Measurements from ENCODE around the gene SPAG16. TPM values are rescaled to one million over a fixed set of nuclear protein-coding genes. Genes with fewer than 3 reads are reported as not detected.

Gene SPAG16
- total RNA-seq, 1 donor from 2014 or later: 18.1 TPM

DNA sequence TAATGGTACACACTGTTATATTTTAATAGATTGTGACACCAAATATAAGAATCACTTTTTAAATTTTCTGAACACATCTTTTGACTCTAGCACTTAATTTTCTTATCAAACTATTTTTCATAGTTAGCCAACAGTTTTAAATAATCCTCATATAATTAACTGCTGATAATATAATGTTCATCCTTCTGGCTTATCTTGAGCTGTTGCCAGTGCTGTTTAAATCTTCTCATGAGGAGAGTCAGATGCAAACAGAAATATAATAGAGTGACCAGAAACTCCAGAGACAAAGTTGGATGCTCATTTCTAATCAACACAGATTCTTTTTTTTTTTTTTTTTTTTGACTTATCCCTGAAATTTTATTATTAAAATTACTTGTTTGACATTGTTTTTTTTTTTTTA, 282.6 kb downstream of the SPAG16 start:
- TF ChIP-seq, protein P1, sequence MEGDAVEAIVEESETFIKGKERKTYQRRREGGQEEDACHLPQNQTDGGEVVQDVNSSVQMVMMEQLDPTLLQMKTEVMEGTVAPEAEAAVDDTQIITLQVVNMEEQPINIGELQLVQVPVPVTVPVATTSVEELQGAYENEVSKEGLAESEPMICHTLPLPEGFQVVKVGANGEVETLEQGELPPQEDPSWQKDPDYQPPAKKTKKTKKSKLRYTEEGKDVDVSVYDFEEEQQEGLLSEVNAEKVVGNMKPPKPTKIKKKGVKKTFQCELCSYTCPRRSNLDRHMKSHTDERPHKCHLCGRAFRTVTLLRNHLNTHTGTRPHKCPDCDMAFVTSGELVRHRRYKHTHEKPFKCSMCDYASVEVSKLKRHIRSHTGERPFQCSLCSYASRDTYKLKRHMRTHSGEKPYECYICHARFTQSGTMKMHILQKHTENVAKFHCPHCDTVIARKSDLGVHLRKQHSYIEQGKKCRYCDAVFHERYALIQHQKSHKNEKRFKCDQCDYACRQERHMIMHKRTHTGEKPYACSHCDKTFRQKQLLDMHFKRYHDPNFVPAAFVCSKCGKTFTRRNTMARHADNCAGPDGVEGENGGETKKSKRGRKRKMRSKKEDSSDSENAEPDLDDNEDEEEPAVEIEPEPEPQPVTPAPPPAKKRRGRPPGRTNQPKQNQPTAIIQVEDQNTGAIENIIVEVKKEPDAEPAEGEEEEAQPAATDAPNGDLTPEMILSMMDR (IDR thresholded peaks at IDR 0.05; ENCODE audit: partially characterized antibody, unreplicated experiment): no peak
- H3K27ac Mint-ChIP-seq (ENCODE audit: unreplicated experiment): no peak overlapping the region
- no peaks in the 10 kb centered on the region for H3K27me3 Mint-ChIP-seq (ENCODE audit: unreplicated experiment)
- H3K4me1 Mint-ChIP-seq (ENCODE audit: low read depth, unreplicated experiment): no peaks in the 10 kb centered on the region
- H3K9me3 Mint-ChIP-seq (ENCODE audit: unreplicated experiment): no peaks in the 10 kb centered on the region
- H3K36me3 Mint-ChIP-seq (ENCODE audit: unreplicated experiment): no peaks in the 10 kb centered on the region
- DNase-seq: no peak
- H3K4me3 Mint-ChIP-seq (ENCODE audit: unreplicated experiment): no peak overlapping the region

DNA sequence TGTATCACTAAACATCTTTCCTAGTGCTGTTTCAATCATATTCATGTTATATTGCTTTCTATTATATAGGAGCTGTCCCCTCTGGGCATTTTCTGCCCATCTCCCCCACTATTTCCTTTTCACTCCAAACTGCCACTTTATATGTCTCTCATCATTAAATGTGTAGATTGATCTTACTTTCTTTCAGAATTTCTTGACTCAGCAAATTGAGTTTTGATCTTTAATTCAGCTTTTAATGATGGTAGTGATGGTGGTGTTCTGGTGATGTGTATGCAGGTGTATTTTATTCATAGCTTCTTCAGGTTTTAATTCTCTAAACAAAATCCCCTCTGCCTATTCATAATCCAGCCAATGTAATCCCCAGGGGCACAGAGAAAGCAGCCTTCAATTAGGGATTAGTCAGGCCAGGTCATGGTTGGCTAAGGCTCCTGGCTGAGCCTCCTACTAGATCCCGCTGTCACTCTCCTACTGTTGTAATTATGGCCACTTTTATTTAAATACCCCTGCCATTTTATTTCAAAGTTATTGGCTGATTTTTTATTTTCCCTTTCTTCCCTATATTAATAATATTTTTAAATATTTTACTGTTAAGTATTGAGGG, 325.4 kb downstream of the SPAG16 start:
- Mint-ChIP-seq H3K27me3 (ENCODE audit: unreplicated experiment) (no peaks in the 10 kb centered on the region), H3K36me3 (ENCODE audit: unreplicated experiment) (no peaks in the 10 kb centered on the region), H3K4me1 (ENCODE audit: low read depth, unreplicated experiment) (no peaks in the 10 kb centered on the region), H3K27ac (ENCODE audit: unreplicated experiment) (no peak overlapping the region), H3K9me3 (ENCODE audit: unreplicated experiment) (no peaks in the 10 kb centered on the region), H3K4me3 (ENCODE audit: unreplicated experiment) (no peak overlapping the region)
- DNase-seq: no peak
- TF ChIP-seq, protein P1 (IDR thresholded peaks at IDR 0.05; ENCODE audit: partially characterized antibody, unreplicated experiment): no peak

DNA sequence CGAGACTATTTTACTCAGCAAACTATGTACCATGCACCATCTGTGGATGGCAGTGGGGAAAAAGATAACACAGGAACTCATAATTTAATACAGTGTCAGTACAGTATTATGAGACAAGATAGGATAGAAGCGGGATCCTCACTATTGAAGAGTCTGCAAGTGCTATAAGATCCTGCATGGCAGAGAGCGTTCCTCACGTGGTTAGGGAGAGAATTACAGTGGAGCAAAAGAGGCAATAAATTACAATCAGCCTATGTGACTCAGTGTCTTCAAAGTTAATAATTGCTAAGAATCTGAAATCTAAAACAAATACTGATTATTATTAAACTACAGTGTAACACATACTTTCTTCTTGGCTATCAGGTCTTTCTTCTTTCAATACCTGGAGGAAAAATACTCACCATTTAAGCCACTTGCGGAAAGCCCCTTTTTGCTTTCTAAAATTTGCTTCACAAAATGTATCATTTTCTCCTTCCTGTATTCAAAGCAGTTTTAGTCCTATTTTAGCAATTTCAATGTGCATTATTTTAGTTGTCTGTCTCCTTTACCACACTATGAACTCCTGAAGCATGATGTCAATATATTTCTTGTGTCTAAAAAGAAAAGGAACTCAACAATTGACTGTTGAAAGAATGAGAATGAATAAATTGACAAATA, 342.9 kb downstream of the SPAG16 start:
- no peaks in the 10 kb centered on the region for H3K27me3 Mint-ChIP-seq (ENCODE audit: unreplicated experiment)
- H3K36me3 Mint-ChIP-seq (ENCODE audit: unreplicated experiment): no peaks in the 10 kb centered on the region
- no peaks in the 10 kb centered on the region for H3K9me3 Mint-ChIP-seq (ENCODE audit: unreplicated experiment)
- TF ChIP-seq, protein P1 (IDR thresholded peaks at IDR 0.05; ENCODE audit: partially characterized antibody, unreplicated experiment): no peak
- H3K4me3 Mint-ChIP-seq (ENCODE audit: unreplicated experiment): no peak overlapping the region
- H3K4me1 Mint-ChIP-seq (ENCODE audit: low read depth, unreplicated experiment): no peaks in the 10 kb centered on the region
- no peak for DNase-seq
- H3K27ac Mint-ChIP-seq (ENCODE audit: unreplicated experiment): no peak overlapping the region

DNA sequence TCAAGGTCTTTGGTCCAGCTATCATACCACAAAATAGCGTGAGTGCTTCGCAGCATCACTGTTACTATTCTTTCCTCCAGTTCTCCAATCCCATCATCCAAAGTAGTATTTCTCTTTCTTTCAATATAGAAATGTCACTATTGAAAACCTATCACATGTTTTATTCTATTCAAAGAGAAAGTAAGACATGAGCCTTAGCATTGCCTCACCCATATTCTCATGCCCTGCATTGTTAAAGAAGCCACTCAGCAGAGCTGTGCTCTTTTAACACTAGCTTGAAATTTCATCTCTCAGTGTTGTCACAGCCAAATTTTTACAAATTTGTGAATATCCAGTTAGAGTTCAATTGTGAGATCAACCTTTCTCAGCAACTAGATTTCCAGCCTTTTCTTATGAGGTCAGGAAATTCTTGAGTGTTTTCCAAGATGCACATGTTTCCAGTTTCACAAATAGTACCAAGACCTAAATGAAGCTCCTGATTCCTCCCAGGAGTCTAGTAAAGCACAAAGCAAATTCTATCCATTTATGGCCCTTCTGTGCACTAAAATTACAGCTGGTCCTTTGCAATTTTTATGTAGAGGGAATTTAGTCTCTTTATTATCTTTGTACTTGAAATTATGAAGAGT, 343.7 kb downstream of the SPAG16 start:
- Mint-ChIP-seq H3K9me3 (ENCODE audit: unreplicated experiment) (no peaks in the 10 kb centered on the region), H3K27me3 (ENCODE audit: unreplicated experiment) (no peaks in the 10 kb centered on the region), H3K36me3 (ENCODE audit: unreplicated experiment) (no peaks in the 10 kb centered on the region)

More for the DNA sequence above, 343.7 kb downstream of the SPAG16 start:
- H3K4me1 Mint-ChIP-seq (ENCODE audit: low read depth, unreplicated experiment): no peaks in the 10 kb centered on the region
- no peak for DNase-seq
- H3K27ac Mint-ChIP-seq (ENCODE audit: unreplicated experiment): no peak overlapping the region
- no peak overlapping the region for H3K4me3 Mint-ChIP-seq (ENCODE audit: unreplicated experiment)
- TF ChIP-seq, protein P1 (IDR thresholded peaks at IDR 0.05; ENCODE audit: partially characterized antibody, unreplicated experiment): no peak
